Nephron (organoid): Measurements from ENCODE around the gene KRT83.

Experiments
- H3K27ac Mint-ChIP-seq, 3 experiments: 2 replicates each; pipeline ENCODE4 v1.8.0; 2020; ENCODE audit warnings: mixed read lengths in 3 of 3, mild to moderate bottlenecking in 2 of 3, moderate library complexity in 1 of 3
- H3K27me3 Mint-ChIP-seq: 2 replicates; pipeline ENCODE4 v1.8.0; 2021; ENCODE audit warnings: low read depth, mild to moderate bottlenecking, moderate library complexity, mixed read lengths
- H3K36me3 Mint-ChIP-seq: 2 replicates; pipeline ENCODE4 v1.8.0; 2020; ENCODE audit warnings: low read depth, mixed read lengths
- H3K4me1 Mint-ChIP-seq: 2 replicates; pipeline ENCODE4 v1.8.0; 2020; ENCODE audit warnings: mixed read lengths
- H3K4me3 Mint-ChIP-seq, 3 experiments: 2 replicates each; pipeline ENCODE4 v1.8.0; 2020; ENCODE audit warnings: mild to moderate bottlenecking in 3 of 3, mixed read lengths in 3 of 3, moderate library complexity in 2 of 3
- H3K9me3 Mint-ChIP-seq: 2 replicates; pipeline ENCODE4 v1.8.0; 2020; ENCODE audit warnings: mixed read lengths
- TF ChIP-seq, protein P1 (sequence below), 3 experiments: fragments of 200-600 bp; sonication (generic); IDR thresholded peaks; one replicate each; pipeline ENCODE4 v1.5.0; 2021; ENCODE audit warnings: antibody characterized with exemption in 3 of 3; ENCODE audit not compliant: unreplicated experiment in 3 of 3

KRT83 gene

GRCh38 chr12:52351196-52352059 is 30.2 kb upstream of the KRT83 start:
- Mint-ChIP-seq H3K4me3 (no peak overlapping the region), H3K4me1 (peaks cover 44% of the 10 kb centered on the region), H3K9me3 (no peaks in the 10 kb centered on the region), H3K27me3 (peaks cover 14% of the 10 kb centered on the region), H3K36me3 (no peaks in the 10 kb centered on the region), H3K27ac (no peak overlapping the region)
- TF ChIP-seq, protein P1, sequence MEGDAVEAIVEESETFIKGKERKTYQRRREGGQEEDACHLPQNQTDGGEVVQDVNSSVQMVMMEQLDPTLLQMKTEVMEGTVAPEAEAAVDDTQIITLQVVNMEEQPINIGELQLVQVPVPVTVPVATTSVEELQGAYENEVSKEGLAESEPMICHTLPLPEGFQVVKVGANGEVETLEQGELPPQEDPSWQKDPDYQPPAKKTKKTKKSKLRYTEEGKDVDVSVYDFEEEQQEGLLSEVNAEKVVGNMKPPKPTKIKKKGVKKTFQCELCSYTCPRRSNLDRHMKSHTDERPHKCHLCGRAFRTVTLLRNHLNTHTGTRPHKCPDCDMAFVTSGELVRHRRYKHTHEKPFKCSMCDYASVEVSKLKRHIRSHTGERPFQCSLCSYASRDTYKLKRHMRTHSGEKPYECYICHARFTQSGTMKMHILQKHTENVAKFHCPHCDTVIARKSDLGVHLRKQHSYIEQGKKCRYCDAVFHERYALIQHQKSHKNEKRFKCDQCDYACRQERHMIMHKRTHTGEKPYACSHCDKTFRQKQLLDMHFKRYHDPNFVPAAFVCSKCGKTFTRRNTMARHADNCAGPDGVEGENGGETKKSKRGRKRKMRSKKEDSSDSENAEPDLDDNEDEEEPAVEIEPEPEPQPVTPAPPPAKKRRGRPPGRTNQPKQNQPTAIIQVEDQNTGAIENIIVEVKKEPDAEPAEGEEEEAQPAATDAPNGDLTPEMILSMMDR (IDR thresholded peaks at IDR 0.05; ENCODE audit: unreplicated experiment in 3 of 3) = no peak

DNA sequence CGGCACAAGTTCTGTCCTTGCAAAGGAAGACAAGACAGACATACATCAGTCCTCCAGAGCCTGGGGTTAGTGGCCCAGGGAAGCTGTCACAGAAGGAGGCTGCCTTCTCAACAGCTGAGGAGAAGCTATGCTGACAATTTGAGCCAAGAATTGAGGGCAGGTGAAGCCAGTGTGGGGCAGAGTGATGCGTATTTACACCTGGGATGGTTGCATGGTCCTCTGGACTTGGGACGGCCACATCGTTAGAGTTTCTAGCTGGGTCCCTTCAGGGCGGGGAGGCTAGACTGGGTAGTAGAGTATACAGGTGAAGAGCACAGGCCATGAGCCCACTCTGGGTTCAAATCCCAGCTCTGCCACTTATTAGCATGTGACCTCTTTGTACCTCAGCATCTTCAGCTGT is 29.6 kb upstream of the KRT83 start:
- Mint-ChIP-seq H3K4me1 (peaks cover 46% of the 10 kb centered on the region), H3K4me3 (no peak overlapping the region), H3K27ac (no peak overlapping the region), H3K27me3 (peaks cover 14% of the 10 kb centered on the region), H3K9me3 (no peaks in the 10 kb centered on the region), H3K36me3 (no peaks in the 10 kb centered on the region)
- TF ChIP-seq, protein P1 (IDR thresholded peaks at IDR 0.05; ENCODE audit: unreplicated experiment in 3 of 3) = no peak

- peaks cover 46% of the 10 kb centered on the region for H3K4me1 Mint-ChIP-seq
- peaks cover 14% of the 10 kb centered on the region for H3K27me3 Mint-ChIP-seq
- no peak overlapping the region for H3K4me3 Mint-ChIP-seq
- no peaks in the 10 kb centered on the region for H3K9me3 Mint-ChIP-seq
- H3K36me3 Mint-ChIP-seq = no peaks in the 10 kb centered on the region
- TF ChIP-seq, protein P1 (IDR thresholded peaks at IDR 0.05; ENCODE audit: unreplicated experiment in 3 of 3) = no peak
- no peak overlapping the region for H3K27ac Mint-ChIP-seq
Observed at GRCh38 chr12:52350021-52350620, 28.9 kb upstream of the KRT83 start.

DNA sequence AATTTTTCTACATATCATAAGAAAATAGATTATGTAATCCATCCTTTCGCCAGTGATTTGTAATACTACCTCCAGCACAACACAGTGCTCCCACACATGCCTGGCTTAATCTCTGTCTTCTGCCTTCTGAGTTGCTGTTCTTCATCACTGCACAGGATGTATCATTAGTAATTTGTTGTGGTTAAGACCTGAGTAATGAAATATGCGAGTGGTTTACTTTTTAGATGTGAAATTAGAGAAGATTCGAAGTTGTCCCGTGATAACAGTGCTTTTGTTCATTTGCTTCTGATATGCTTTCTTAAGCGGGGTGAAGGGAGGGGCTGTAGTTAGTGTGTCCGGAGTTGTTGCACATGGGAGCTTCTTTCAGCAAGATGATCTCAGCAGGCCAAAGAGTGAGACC is 28.0 kb upstream of the KRT83 start:
- no peak overlapping the region for H3K4me3 Mint-ChIP-seq
- H3K36me3 Mint-ChIP-seq = no peaks in the 10 kb centered on the region
- peaks cover 43% of the 10 kb centered on the region for H3K4me1 Mint-ChIP-seq
- TF ChIP-seq, protein P1 (IDR thresholded peaks at IDR 0.05; ENCODE audit: unreplicated experiment in 3 of 3) = no peak
- H3K27me3 Mint-ChIP-seq = peaks cover 6% of the 10 kb centered on the region
- H3K9me3 Mint-ChIP-seq = no peaks in the 10 kb centered on the region
- peak overlapping the region in 2 of 3 experiments; percentile 0 for H3K27ac Mint-ChIP-seq

GRCh38 chr12:52347551-52348510 is 26.6 kb upstream of the KRT83 start:
- Mint-ChIP-seq H3K4me1 (peaks cover 36% of the 10 kb centered on the region), H3K4me3 (peak overlapping the region in 2 of 3 experiments; percentile 21 to 40), H3K9me3 (peaks cover 3% of the 10 kb centered on the region), H3K27me3 (peaks cover 8% of the 10 kb centered on the region), H3K27ac (peak overlapping the region; percentile 61 to 93 (median 81)), H3K36me3 (no peaks in the 10 kb centered on the region)
- TF ChIP-seq, protein P1 (IDR thresholded peaks at IDR 0.05; ENCODE audit: unreplicated experiment in 3 of 3) = no peak
